GM12878 (cell line): ENCODE results near the gene NOTCH1. TPM values are rescaled to one million over a fixed set of nuclear protein-coding genes. Genes with fewer than 3 reads are reported as not detected.

ENCODE experiments used
- ATAC-seq: fragments of 200-7000 bp; cut with Tn5 transposase; 3 replicates; pipeline ENCODE4 v1.9.1; 2020; ENCODE audit warnings: mild to moderate bottlenecking, moderate library complexity
- BruUV-seq: library from RNA; stranded (reverse); fragments of 400-500 nt; replicated peaks from 2 replicates; lab custom pipeline; 2021; lab: Mats Ljungman, UMichigan
- CTCF ChIA-PET: fragments of 300-600 bp; sonication (Branson Sonifier 250); formaldehyde crosslinking; extraction: SDS; loops from one replicate; lab custom pipeline; 2021; ENCODE audit warnings: inconsistent platforms; lab: Yijun Ruan, JAX
- POLR2A ChIA-PET: fragments of 350-600 bp; formaldehyde crosslinking; extraction: SDS; loops from one replicate; lab custom pipeline; 2021; ENCODE audit warnings: inconsistent platforms; lab: Charles Lee
- RAD21 ChIA-PET: fragments of 300-600 bp; sonication (Branson Sonifier 250); formaldehyde crosslinking; loops from one replicate; lab custom pipeline; 2023; ENCODE audit warnings: antibody characterized with exemption; ENCODE audit not compliant: unreplicated experiment; lab: Charles Lee
- SMC1A ChIA-PET: fragments of 300-600 bp; sonication (Branson Sonifier 250); formaldehyde crosslinking; loops from one replicate; lab custom pipeline; 2023; ENCODE audit not compliant: unreplicated experiment, uncharacterized antibody; lab: Charles Lee
- DNase-seq: peaks from one replicate; pipeline ENCODE4 v3.0.0-alpha.2; 2011; ENCODE audit warnings: low read depth, low spot score
- FAIRE-seq: peaks from 3 replicates; lab custom pipeline; 2011; peaks lifted over from hg19 to GRCh38; lab: Jason Lieb, UNC
- H2AFZ ChIP-seq: 2 replicates; pipeline ENCODE4 v1.6.0; 2011; ENCODE audit warnings: low read depth, low read length, control low read depth; ENCODE audit not compliant: control insufficient read depth
- H3K27ac ChIP-seq: 2 replicates; pipeline ENCODE4 v1.5.1; 2011; ENCODE audit warnings: control low read depth; ENCODE audit not compliant: control insufficient read depth, insufficient read depth
- H3K27me3 ChIP-seq, 2 experiments: replicated peaks in 1 of 2; 2 replicates each; pipeline versions ENCODE4 v1.6.0 to v1.6.1; 2011; ENCODE audit warnings: low read length in 1 of 2; ENCODE audit not compliant: control insufficient read depth in 2 of 2, insufficient read depth in 2 of 2
- H3K36me3 ChIP-seq, 2 experiments: 2 replicates each; pipeline ENCODE4 v1.5.1; 2011; ENCODE audit warnings: low read length in 1 of 2; ENCODE audit not compliant: control insufficient read depth in 2 of 2, insufficient read depth in 2 of 2
- H3K4me1 ChIP-seq: 2 replicates; pipeline ENCODE4 v1.6.1; 2011; ENCODE audit warnings: mild to moderate bottlenecking, low read length, moderate library complexity, mixed read lengths; ENCODE audit not compliant: control insufficient read depth, insufficient read depth
- H3K4me2 ChIP-seq: 2 replicates; pipeline ENCODE4 v1.6.0; 2011; ENCODE audit warnings: control low read depth; ENCODE audit not compliant: control insufficient read depth, insufficient read depth
- H3K4me3 ChIP-seq: fragments of 200-600 bp; sonication (generic); 2 replicates; pipeline ENCODE4 v1.5.1; 2016
- H3K79me2 ChIP-seq: 2 replicates; pipeline ENCODE4 v1.6.0; 2011; ENCODE audit warnings: low read length; ENCODE audit not compliant: control insufficient read depth, insufficient read depth
- H3K9ac ChIP-seq: 2 replicates; pipeline ENCODE4 v1.8.0; 2011; ENCODE audit warnings: low read length, control low read depth, mixed read lengths; ENCODE audit not compliant: control insufficient read depth, insufficient read depth
- H3K9me3 ChIP-seq: replicated peaks from 3 replicates; pipeline ENCODE4 v1.5.1; 2011; ENCODE audit warnings: mild to moderate bottlenecking, low read length; ENCODE audit not compliant: control insufficient read depth, insufficient read depth
- H4K20me1 ChIP-seq: 2 replicates; pipeline ENCODE4 v1.6.0; 2011; ENCODE audit not compliant: control insufficient read depth, insufficient read depth
- BRCA1 ChIP-seq: IDR thresholded peaks from 2 replicates; pipeline ENCODE4 v1.6.1; 2011; ENCODE audit warnings: low read depth, low read length, improper control_type of control experiment
- CEBPB ChIP-seq, 2 experiments: fragments of 150-350 bp in 1 of 2; IDR thresholded peaks; 2 replicates each; pipeline ENCODE4 v1.6.1; 2012 to 2014; ENCODE audit warnings: low read depth in 2 of 2, low read length in 2 of 2, borderline replicate concordance in 1 of 2, inconsistent platforms in 1 of 2
- CREB1 ChIP-seq: IDR thresholded peaks from 2 replicates; pipeline ENCODE4 v1.6.1; 2012; ENCODE audit warnings: low read depth, mild to moderate bottlenecking, inconsistent platforms
- GABPA ChIP-seq: IDR thresholded peaks from 2 replicates; pipeline ENCODE4 v1.6.1; 2014; ENCODE audit warnings: antibody characterized with exemption, low read depth, mild to moderate bottlenecking, inconsistent platforms
- RFX5 ChIP-seq: IDR thresholded peaks from 2 replicates; pipeline ENCODE4 v1.6.1; 2011; ENCODE audit warnings: low read depth, low read length, improper control_type of control experiment
- RUNX3 ChIP-seq: IDR thresholded peaks from 2 replicates; pipeline ENCODE4 v1.6.1; 2012; ENCODE audit warnings: low read length, inconsistent platforms
- SMARCA5 ChIP-seq: fragments of 450-650 bp; IDR thresholded peaks from 2 replicates; pipeline ENCODE4 v1.6.1; 2017; ENCODE audit warnings: mild to moderate bottlenecking
- SMC3 ChIP-seq: IDR thresholded peaks from 2 replicates; pipeline ENCODE4 v1.6.1; 2011; ENCODE audit warnings: low read length, improper control_type of control experiment, borderline replicate concordance
- WGBS: methylation state at CpG from one replicate; pipeline ENCODE4 v1.1.6; 2016; ENCODE audit warnings: low lambda C conversion rate; ENCODE audit not compliant: insufficient replicate concordance, insufficient coverage; ENCODE audit errors: missing lambda C conversion rate; 5-methylcytosine and 5-hydroxymethylcytosine counted together
- in situ Hi-C: fragments of 300-500 bp; cut with MboI; formaldehyde crosslinking; loops from 9 replicates; pipeline ENCODE4 v1.14.3; 2018; ENCODE audit warnings: mixed read lengths
- intact Hi-C: fragments of 100-400 bp; cut with micrococcal nuclease; formaldehyde crosslinking; loops from one replicate; pipeline ENCODE4 v1.14.2; 2022; ENCODE audit not compliant: unreplicated experiment
- polyA plus RNA-seq, 11 experiments: library from polyadenylated mRNA; depleted of rRNA in 4 of 11; unstranded in 6 of 11; stranded (reverse) in 5 of 11; fragments of >200 nt; fragmentation: Nextera tagmentation in 4 of 11; fragmentation: Illumina TruSeq in 1 of 11; extraction: Ambion mirVana in 4 of 11; extraction: Trizol in 1 of 11; gene quantifications; 1 replicate in 1 of 11; 2 replicates in 10 of 11; pipeline versions ENCODE4 v1.2.1 to v1.2.3, GENCODE V29; 2011 to 2016; ENCODE audit warnings: inconsistent platforms in 2 of 11, missing spikeins in 2 of 11, low read depth in 1 of 11
- total RNA-seq, 4 experiments: library from RNA; depleted of rRNA in 3 of 4; stranded (reverse); fragments of >200 nt in 3 of 4; fragmentation: Illumina TruSeq in 1 of 4; extraction: Trizol in 1 of 4; gene quantifications; 2 replicates each; pipeline versions ENCODE4 v1.2.1 to v1.2.3, GENCODE V29; 2013 to 2021
- TF ChIP-seq, protein P1 (sequence below): IDR thresholded peaks from 2 replicates; pipeline ENCODE4 v1.6.1; 2011; ENCODE audit warnings: borderline replicate concordance, low read depth, mild to moderate bottlenecking, moderate library complexity, mixed read lengths, low read length; ENCODE audit not compliant: insufficient read depth; ENCODE audit errors: extremely low read length

The NOTCH1 gene
- total and polyA plus RNA-seq, 10 of the 15 experiments (the other 5 are each of a cell fraction or from before 2014, with no cell fraction given) = 0.02 to 40.0 (median 3.7) TPM

DNA sequence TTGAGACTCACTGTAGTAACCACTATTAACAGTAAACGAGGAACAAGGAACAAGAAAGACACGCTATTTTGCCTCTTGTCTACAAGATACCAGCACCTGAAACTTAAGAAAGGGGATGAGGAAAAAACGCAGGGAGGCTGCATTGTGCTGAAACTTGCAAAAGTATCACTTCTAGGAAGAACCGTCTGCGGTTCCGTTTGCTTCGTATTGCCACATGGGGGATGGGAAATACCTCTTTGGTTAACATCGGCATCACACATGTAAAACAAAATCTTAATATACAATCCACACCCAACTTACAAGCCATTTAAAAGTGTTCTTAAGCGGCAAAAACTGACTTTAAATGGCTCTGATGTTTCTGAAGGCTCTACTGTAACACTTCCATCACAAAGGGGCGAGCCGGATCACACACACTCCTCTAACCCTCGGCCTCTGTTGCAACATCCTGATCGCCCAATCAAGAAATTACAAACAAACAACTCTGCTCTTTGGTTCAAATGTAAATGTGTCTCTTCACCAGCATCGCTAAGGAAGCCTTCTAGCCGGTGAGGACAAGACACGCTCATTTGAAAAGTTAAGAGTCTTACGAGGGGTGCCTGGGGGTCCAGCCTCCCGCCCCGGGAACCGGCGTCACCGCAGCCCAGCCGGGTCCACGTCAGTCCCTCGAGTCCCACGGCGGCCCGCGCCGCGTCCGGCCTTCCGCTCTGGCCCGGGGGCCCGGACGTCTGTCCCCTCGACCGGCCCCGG lies 63.6 kb downstream of the NOTCH1 start:
- SMC1A ChIA-PET = no interaction called here
- H3K4me2 ChIP-seq = peak overlapping the region; percentile 71
- TF ChIP-seq CREB1 (peak; percentile 21; the same call in 1 of the 2 replicates), CEBPB (IDR thresholded peaks at IDR 0.05; ENCODE audit: borderline replicate concordance in 1 of 2, low read depth in 2 of 2, low read length in 2 of 2) (0 out of 4 replicates have a peak, but pooled peaks of 1 of the 2 experiments have one; percentile 35), BRCA1 (no peak), SMC3 (no peak), RFX5 (no peak), GABPA (no peak), RUNX3 (peak; percentile 60), SMARCA5 (no peak)
- TF ChIP-seq, protein P1, sequence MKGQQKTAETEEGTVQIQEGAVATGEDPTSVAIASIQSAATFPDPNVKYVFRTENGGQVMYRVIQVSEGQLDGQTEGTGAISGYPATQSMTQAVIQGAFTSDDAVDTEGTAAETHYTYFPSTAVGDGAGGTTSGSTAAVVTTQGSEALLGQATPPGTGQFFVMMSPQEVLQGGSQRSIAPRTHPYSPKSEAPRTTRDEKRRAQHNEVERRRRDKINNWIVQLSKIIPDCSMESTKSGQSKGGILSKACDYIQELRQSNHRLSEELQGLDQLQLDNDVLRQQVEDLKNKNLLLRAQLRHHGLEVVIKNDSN = no peak
- TF ChIP-seq, all 136 proteins: peak for 3
- Histone ChIP-seq H2AFZ (no peak overlapping the region), H3K36me3 (peaks cover 2 to 4% of the 10 kb centered on the region in 2 experiments; a peak in 3 of 4 replicates), H3K4me1 (peaks cover 6% of the 10 kb centered on the region; the same call in 1 of the 2 replicates), H3K27me3 (no peaks in the 10 kb centered on the region), H3K9me3 (no peaks in the 10 kb centered on the region), H3K9ac (peak overlapping the region; percentile 75), H3K27ac (peak overlapping the region; percentile 67), H3K4me3 (peak overlapping the region; percentile 72), H3K79me2 (peaks cover 40% of the 10 kb centered on the region), H4K20me1 (no peaks in the 10 kb centered on the region; the same call in 1 of the 2 replicates)
- ChIA-PET POLR2A (no interaction called here), CTCF (no interaction called here), RAD21 (no interaction called here)
- DNase-seq (no peak), FAIRE-seq (peak; percentile 75), ATAC-seq (no peak)
- WGBS = 2% methylated on average over 31 of the region's 39 CpGs
- BruUV-seq = TSS peak; percentile 86
- intact Hi-C loops (loop anchor here (2.0 kb wide), 1 partner anchor 71 kb away; the partner anchor contains the start of genes ENTR1 and PMPCA), in situ Hi-C loops (no loop called here)
